Heart left ventricle (tissue), 16 donors: ENCODE data around the gene ANKRD24. TPM values are rescaled to one million over a fixed set of nuclear protein-coding genes. Genes with fewer than 3 reads are reported as not detected.
"Not testable (repeated sequence)": the region's sequence is repeated elsewhere in the genome, so short reads cannot be mapped to it uniquely, and the experiment has no call there.

Experiments used
- ATAC-seq, 4 donors: fragments of 200-7000 bp; cut with Tn5 transposase; one replicate each; pipeline ENCODE4 v1.9.1; 2020 to 2022; ENCODE audit warnings: moderate library complexity in 4 of 4, mild to moderate bottlenecking in 3 of 4, moderate number of reproducible peaks in 1 of 4
- DNase-seq, 5 donors: peaks; one replicate each; pipeline ENCODE4 v3.0.0-alpha.2; 2020
- H3K27ac ChIP-seq, 12 donors: fragments of 200-600 bp; sonication (generic) in 4 of 12; one replicate each; pipeline versions ENCODE4 v1.5.0 to v1.8.0; 2016 to 2022; ENCODE audit warnings: mild to moderate bottlenecking in 2 of 12
- H3K27me3 ChIP-seq, 9 donors: fragments of 200-600 bp; sonication (generic) in 2 of 9; one replicate each; pipeline versions ENCODE4 v1.5.1 to v1.8.0; 2016 to 2022; ENCODE audit warnings: mild to moderate bottlenecking in 3 of 9
- H3K36me3 ChIP-seq, 9 donors: fragments of 200-600 bp; sonication (generic) in 2 of 9; one replicate each; pipeline versions ENCODE4 v1.5.0 to v1.8.0; 2018 to 2022; ENCODE audit warnings: mild to moderate bottlenecking in 2 of 9
- H3K4me1 ChIP-seq, 12 donors: fragments of 200-600 bp; sonication (generic) in 4 of 12; one replicate each; pipeline versions ENCODE4 v1.5.0 to v1.8.0; 2016 to 2022; ENCODE audit warnings: mild to moderate bottlenecking in 3 of 12
- H3K4me3 ChIP-seq, 12 donors: fragments of 200-600 bp; sonication (generic) in 4 of 12; one replicate each; pipeline versions ENCODE4 v1.5.0 to v1.8.0; 2017 to 2022; ENCODE audit warnings: mild to moderate bottlenecking in 9 of 12, moderate library complexity in 4 of 12
- H3K9me3 ChIP-seq, 12 donors: fragments of 200-600 bp; sonication (generic) in 4 of 12; one replicate each; pipeline versions ENCODE4 v1.5.0 to v1.8.0; 2016 to 2022; ENCODE audit warnings: mild to moderate bottlenecking in 1 of 12
- POLR2A ChIP-seq, 2 donors: fragments of 450-650 bp; IDR thresholded peaks; one replicate each; pipeline ENCODE4 v1.6.1; 2017; ENCODE audit warnings: antibody characterized with exemption in 2 of 2, mild to moderate bottlenecking in 2 of 2, moderate library complexity in 2 of 2
- WGBS, 4 donors: extraction: QIAGEN DNeasy Blood & Tissue Kit in 2 of 4; methylation state at CpG; one replicate each; pipeline versions ENCODE4 v1.1.5 to v1.1.7; 2013 to 2018; 5-methylcytosine and 5-hydroxymethylcytosine counted together
- intact Hi-C, 10 donors: fragments of 100-400 bp; cut with DNase I; formaldehyde crosslinking; loops; one replicate each; pipeline versions ENCODE4 v1.11.1 to v1.14.2; 2022
- polyA plus RNA-seq, 2 donors: library from polyadenylated mRNA; stranded (reverse); fragments of 200-250 nt; gene quantifications; one replicate each; pipeline ENCODE4 v1.2.3, GENCODE V29; 2013
- total RNA-seq, 9 donors: library from RNA; depleted of rRNA in 2 of 9; stranded (reverse); fragments of >200 nt in 2 of 9; fragmentation: NEBNext Ultra II Directional in 3 of 9; extraction: Animal tissue kit (Norgen Biotek cat#: 25700) in 3 of 9; gene quantifications; one replicate each; pipeline versions ENCODE4 v1.1.0 to v1.2.4, GENCODE V29; 2016 to 2023
- TF ChIP-seq, protein P1 (sequence below), 12 donors: fragments of 200-600 bp; sonication (generic) in 4 of 12; IDR thresholded peaks; one replicate each; pipeline versions ENCODE4 v1.5.0 to v1.8.0; 2018 to 2022; ENCODE audit warnings: antibody characterized with exemption in 12 of 12, mild to moderate bottlenecking in 5 of 12
- donor health status: ischemic (EF 13 %, LVEDD 7.1; RV severe dilation, severe dysfunction).
- donor health status: healthy with polysubstance abuse.
- donor health status: DM: no; HTN: yes; CAD: no.
- donor health status: DM: no; HTN: no; CAD: no.
- donor health status: ischemic (EF 25% LVEDD 6.9; RV normal size, moderate dysfunction).
- donor health status: ischemic (EF 25% LVEDD 5.7; RV mildly dilated, moderate dysfunction).
- donor health status: healthy.
- donor health status: DM: yes; HTN: yes; CAD: no.
- donor health status: ischemic (EF 35%, LVEDD 5.7; RV mildly dilated, moderate dysfunction).
- donor health status: nonischemic (EF 11% LVEDD 7.7; RV severe dilation, severe dysfunction).
- donor health status: DM: yes; HTN: yes; CAD: no.
- donor health status: PGD.
- donor health status: ischemic (EF 29% LVEDD 5.4; RV normal size, mild dysfunction).
- donor health status: nonischemic (EF 23%, LVEDD 6.1; RV moderate dilation, normal function).

Gene ANKRD24
- total and polyA plus RNA-seq, 11 donors: 0.12 to 1.4 (median 0.38) TPM; not detected in 3

DNA sequence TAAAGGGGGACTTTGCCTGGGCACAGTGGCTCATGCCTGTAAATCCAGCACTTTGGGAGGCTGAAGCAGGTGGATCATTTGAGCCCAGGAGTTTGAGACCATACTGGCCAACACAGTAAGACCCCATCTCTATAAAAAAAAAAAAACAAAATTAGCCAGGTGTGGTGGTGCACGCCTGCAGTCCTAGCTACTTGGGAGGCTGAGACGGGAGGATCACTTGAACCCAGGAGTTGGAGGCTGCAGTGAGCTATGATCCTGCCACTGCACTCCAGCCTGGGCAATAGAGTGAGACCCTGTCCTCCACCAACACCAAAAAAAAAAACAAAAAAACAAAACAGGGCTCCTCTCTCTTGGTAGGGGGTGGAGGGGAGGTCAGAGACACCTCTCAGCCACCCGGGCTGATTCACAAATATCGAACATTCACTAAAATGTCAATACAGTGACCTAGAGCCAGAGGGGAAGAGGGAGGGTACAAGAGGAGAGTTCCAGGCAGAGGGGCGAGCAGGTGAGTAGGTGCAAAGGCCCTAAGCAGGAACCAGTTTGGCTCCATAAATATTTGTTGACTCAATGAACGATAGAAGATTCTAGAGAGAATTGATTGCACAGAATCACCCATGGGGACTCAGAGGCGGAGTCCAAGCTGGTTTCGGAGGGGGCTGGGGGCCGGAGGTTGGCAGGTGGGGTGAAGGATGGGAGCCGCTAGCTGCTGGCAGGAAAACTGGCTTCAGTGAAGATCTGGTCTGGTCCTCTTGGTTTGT lies 30.1 kb upstream of the ANKRD24 start:
- WGBS, 4 donors: 80 to 87% (median 83%) methylated on average over 10 of the region's 10 CpGs
- Histone ChIP-seq H3K4me1 (no peaks in the 10 kb centered on the region), H3K4me3 (no peak overlapping the region), H3K27me3 (peaks cover 0 to 48% (median 6%) of the 10 kb centered on the region in 9 donors), H3K9me3 (no peaks in the 10 kb centered on the region), H3K36me3 (no peaks in the 10 kb centered on the region), H3K27ac (no peak overlapping the region)
- TF ChIP-seq POLR2A (IDR thresholded peaks at IDR 0.05): no peak
- TF ChIP-seq, protein P1, sequence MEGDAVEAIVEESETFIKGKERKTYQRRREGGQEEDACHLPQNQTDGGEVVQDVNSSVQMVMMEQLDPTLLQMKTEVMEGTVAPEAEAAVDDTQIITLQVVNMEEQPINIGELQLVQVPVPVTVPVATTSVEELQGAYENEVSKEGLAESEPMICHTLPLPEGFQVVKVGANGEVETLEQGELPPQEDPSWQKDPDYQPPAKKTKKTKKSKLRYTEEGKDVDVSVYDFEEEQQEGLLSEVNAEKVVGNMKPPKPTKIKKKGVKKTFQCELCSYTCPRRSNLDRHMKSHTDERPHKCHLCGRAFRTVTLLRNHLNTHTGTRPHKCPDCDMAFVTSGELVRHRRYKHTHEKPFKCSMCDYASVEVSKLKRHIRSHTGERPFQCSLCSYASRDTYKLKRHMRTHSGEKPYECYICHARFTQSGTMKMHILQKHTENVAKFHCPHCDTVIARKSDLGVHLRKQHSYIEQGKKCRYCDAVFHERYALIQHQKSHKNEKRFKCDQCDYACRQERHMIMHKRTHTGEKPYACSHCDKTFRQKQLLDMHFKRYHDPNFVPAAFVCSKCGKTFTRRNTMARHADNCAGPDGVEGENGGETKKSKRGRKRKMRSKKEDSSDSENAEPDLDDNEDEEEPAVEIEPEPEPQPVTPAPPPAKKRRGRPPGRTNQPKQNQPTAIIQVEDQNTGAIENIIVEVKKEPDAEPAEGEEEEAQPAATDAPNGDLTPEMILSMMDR (IDR thresholded peaks at IDR 0.05): no peak
- ATAC-seq (no peak), DNase-seq (no peak)
- intact Hi-C loops: no loop called here

DNA sequence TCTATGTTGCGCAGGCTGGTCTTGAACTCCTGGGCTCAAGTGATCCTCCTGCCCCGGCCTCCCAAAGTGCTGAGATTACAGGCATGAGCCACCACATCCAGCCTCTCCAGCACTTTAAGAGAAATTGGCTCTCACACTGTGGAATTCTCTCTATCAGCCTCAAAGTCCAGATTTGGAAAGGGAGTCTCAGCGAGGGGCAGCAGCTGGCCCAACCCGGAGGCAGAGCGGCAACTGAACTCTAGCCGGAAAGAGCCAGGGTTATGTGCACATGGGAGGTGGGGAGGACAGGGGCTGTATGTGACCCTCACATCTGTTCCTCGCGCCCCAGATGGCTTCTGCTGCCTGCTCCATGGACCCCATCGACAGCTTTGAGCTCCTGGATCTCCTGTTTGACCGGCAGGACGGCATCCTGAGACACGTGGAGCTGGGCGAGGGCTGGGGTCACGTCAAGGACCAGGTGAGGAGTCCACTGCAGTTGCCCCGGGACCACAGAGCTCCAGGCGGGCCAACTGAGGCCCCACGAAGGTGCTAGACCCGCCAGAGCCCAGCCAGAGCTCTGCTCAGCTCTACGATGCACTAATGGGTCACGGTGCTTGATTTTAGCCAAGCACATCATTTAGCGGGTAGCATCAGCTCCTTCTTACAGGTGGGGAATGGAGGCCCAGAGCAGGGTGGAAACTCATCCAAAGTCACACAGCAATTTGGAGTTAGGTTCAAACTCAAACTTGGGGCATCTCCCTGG lies 27.7 kb upstream of the ANKRD24 start:
- Histone ChIP-seq H3K36me3 (no peaks in the 10 kb centered on the region), H3K4me1 (no peaks in the 10 kb centered on the region), H3K4me3 (no peak overlapping the region), H3K27ac (no peak overlapping the region), H3K9me3 (no peaks in the 10 kb centered on the region), H3K27me3 (peaks cover 0 to 41% (median 6%) of the 10 kb centered on the region in 9 donors)
- no peak for ATAC-seq
- WGBS, 4 donors: 70 to 79% (median 72%) methylated on average over 15 to 21 of the region's 21 CpGs
- DNase-seq: no peak
- TF ChIP-seq, protein P1 (IDR thresholded peaks at IDR 0.05): no peak
- TF ChIP-seq POLR2A (IDR thresholded peaks at IDR 0.05): no peak
- intact Hi-C loops: no loop called here

DNA sequence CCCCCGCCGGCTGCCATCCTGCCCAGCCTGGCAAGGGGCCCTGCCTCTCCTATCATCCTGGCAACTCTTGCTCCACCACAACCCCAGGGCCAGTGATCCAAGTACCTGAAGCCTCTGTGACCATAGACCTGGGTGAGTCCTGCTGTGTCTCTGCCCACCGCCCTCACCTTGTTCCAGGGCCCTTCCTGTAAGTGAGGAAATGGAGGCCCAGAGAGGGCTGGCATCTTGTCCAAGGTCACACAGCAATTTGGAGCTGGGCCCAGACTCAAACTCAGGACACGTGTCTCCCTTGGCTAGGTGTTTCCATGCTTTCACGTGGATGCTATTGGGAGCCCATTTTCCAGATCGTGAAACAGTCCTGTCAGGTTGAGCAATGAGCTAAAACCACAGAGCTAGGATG lies 25.3 kb upstream of the ANKRD24 start:
- TF ChIP-seq POLR2A (IDR thresholded peaks at IDR 0.05): no peak
- TF ChIP-seq, protein P1 (IDR thresholded peaks at IDR 0.05): no peak
- 71 to 79% (median 73%) methylated on average over 6 of the region's 6 CpGs for WGBS, 4 donors
- ATAC-seq: no peak
- no peaks in the 10 kb centered on the region for H3K36me3 ChIP-seq
- no peak overlapping the region for H3K27ac ChIP-seq
- no peak overlapping the region for H3K4me3 ChIP-seq
- peaks cover 0 to 44% (median 6%) of the 10 kb centered on the region in 9 donors for H3K27me3 ChIP-seq
- no peaks in the 10 kb centered on the region for H3K4me1 ChIP-seq
- intact Hi-C loops: no loop called here
- no peaks in the 10 kb centered on the region for H3K9me3 ChIP-seq
- no peak for DNase-seq

DNA sequence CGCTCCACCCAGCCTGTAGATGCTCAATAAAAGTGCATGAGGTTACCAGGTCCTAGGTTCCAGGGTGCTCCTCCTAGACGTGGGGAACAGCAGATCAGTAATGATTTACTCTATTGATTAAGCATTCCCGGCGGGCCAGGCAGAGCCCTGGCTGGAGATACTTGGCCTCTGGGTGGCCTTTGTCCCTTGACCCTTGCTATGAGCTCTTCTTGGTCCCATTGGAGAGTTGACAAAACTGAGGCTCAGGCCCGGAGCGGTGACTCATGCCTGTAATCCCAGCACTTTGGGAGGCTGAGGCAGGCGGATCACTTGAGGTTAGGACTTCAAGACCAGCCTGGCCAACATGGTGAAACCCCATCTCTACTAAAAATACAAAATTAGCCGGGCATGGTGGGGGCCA lies 24.5 kb upstream of the ANKRD24 start:
- 78 to 87% (median 81%) methylated on average over 8 of the region's 8 CpGs for WGBS, 4 donors
- H3K9me3 ChIP-seq, ATAC-seq, H3K4me1 ChIP-seq, H3K4me3 ChIP-seq, H3K27ac ChIP-seq, H3K36me3 ChIP-seq, DNase-seq, intact Hi-C loops: not testable (repeated sequence)
- H3K27me3 ChIP-seq: peaks cover 0 to 35% (median 6%) of the 10 kb centered on the region in 9 donors
